RWPE1 (cell line): ENCODE data around the gene PRMT2.
"Not testable (repeated sequence)": the region's sequence is repeated elsewhere in the genome, so short reads cannot be mapped to it uniquely, and the experiment has no call there.

Experiments
- CTCF ChIA-PET: fragments of 350-600 bp; sonication (Branson Sonifier 250); formaldehyde crosslinking; extraction: SDS; loops from one replicate; lab custom pipeline; 2021; lab: Yijun Ruan, JAX
- POLR2A ChIA-PET: fragments of 400-600 bp; formaldehyde crosslinking; extraction: SDS; loops from one replicate; lab custom pipeline; 2020; ENCODE audit warnings: antibody characterized with exemption; ENCODE audit not compliant: low non-redundant PET; lab: Yijun Ruan, JAX
- DNase-seq: peaks from one replicate; pipeline ENCODE4 v3.0.0; 2012; ENCODE audit warnings: low spot score
- H3K27ac ChIP-seq: fragments of 450-650 bp; 2 replicates; pipeline ENCODE4 v1.5.1; 2017
- CTCF ChIP-seq: fragments of 450-650 bp; conservative IDR thresholded peaks from 2 replicates; pipeline ENCODE4 v1.5.1; 2017; ENCODE audit warnings: low read depth, mild to moderate bottlenecking

Gene PRMT2

GRCh38 chr21:46627726-46628125 is 7.7 kb upstream of the PRMT2 start:
- CTCF ChIA-PET = no interaction called here
- TF ChIP-seq CTCF = no peak
- no peak for DNase-seq
- POLR2A ChIA-PET = no interaction called here
- H3K27ac ChIP-seq = no peak overlapping the region

- POLR2A ChIA-PET = no interaction called here
- TF ChIP-seq CTCF = no peak
- CTCF ChIA-PET = no interaction called here
These were observed 6.6 kb upstream of the PRMT2 start for GRCh38 chr21:46628868-46629267.

GRCh38 chr21:46630915-46631314 is 4.6 kb upstream of the PRMT2 start:
- POLR2A ChIA-PET, H3K27ac ChIP-seq, CTCF ChIA-PET, DNase-seq: not testable (repeated sequence)

More at GRCh38 chr21:46628868-46629267, 6.6 kb upstream of the PRMT2 start:
- H3K27ac ChIP-seq = no peak overlapping the region
- DNase-seq = no peak

GRCh38 chr21:46633566-46633965 is 1.9 kb upstream of the PRMT2 start:
- no peak overlapping the region for H3K27ac ChIP-seq
- TF ChIP-seq CTCF = no peak
- CTCF ChIA-PET = interaction anchor here (1.0 kb wide), 1 partner anchor 28 kb away, joined by 4 read pairs; no protein-coding TSS in a partner anchor
- DNase-seq = no peak
- POLR2A ChIA-PET = no interaction called here

GRCh38 chr21:46634427-46634826 is 1.0 kb upstream of the PRMT2 start:
- TF ChIP-seq CTCF = no peak
- ChIA-PET CTCF (interaction anchor here (0.6 to 0.7 kb wide), 3 partner anchors 77 to 163 kb away, joined by 3 read pairs; no protein-coding TSS in a partner anchor), POLR2A (no interaction called here)
- DNase-seq = no peak
- H3K27ac ChIP-seq = no peak overlapping the region; the same call in 1 of the 2 replicates

- DNase-seq = peak; percentile 69
- TF ChIP-seq CTCF = no peak
- CTCF ChIA-PET = interaction anchor here (0.7 kb wide), 1 partner anchor 112 kb away, joined by 3 read pairs; no protein-coding TSS in a partner anchor
- peak overlapping the region; percentile 96 for H3K27ac ChIP-seq
- POLR2A ChIA-PET = no interaction called here
These were observed 529 bp upstream of the PRMT2 start for GRCh38 chr21:46634966-46635323.

- no peak for DNase-seq
- CTCF ChIA-PET = no interaction called here
- H3K27ac ChIP-seq = peak overlapping the region; percentile 96
- POLR2A ChIA-PET = interaction anchor here (0.5 to 1.3 kb wide), 4 partner anchors 8 to 655 kb away, joined by 3 to 7 read pairs (median 3); partner anchors contain the start of gene COL6A1
- no peak for TF ChIP-seq CTCF
These were observed 673 bp downstream of the PRMT2 start for GRCh38 chr21:46636181-46636512.
